Measurements from ENCODE around the gene KPNA6.

Gene KPNA6

DNA sequence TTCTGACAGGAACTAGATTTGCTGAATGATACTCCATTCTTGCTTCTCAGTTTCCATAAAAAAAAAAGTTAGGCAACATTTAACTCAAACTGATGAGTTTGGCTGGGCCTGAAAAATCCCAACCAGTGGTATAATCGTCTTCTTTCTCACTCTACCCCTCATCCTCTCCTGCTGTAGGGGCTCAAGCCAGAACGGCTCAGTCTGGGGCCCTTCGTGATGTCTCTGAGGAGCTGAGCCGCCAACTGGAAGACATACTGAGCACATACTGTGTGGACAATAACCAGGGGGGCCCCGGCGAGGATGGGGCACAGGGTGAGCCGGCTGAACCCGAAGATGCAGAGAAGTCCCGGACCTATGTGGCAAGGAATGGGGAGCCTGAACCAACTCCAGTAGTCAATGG, 73.2 kb downstream of the KPNA6 start:
- DNase-seq (ENCODE audit: low read depth in 2 of 2) = no peak
- TF ChIP-seq, protein P1, sequence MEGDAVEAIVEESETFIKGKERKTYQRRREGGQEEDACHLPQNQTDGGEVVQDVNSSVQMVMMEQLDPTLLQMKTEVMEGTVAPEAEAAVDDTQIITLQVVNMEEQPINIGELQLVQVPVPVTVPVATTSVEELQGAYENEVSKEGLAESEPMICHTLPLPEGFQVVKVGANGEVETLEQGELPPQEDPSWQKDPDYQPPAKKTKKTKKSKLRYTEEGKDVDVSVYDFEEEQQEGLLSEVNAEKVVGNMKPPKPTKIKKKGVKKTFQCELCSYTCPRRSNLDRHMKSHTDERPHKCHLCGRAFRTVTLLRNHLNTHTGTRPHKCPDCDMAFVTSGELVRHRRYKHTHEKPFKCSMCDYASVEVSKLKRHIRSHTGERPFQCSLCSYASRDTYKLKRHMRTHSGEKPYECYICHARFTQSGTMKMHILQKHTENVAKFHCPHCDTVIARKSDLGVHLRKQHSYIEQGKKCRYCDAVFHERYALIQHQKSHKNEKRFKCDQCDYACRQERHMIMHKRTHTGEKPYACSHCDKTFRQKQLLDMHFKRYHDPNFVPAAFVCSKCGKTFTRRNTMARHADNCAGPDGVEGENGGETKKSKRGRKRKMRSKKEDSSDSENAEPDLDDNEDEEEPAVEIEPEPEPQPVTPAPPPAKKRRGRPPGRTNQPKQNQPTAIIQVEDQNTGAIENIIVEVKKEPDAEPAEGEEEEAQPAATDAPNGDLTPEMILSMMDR (IDR thresholded peaks at IDR 0.05; ENCODE audit: low read depth, low read length) = no peak
- peak overlapping the region; percentile 67 to 76 for H3K4me3 ChIP-seq (replicated peaks in 1 of 2; ENCODE audit: low read depth in 2 of 2, low read length in 2 of 2)

GRCh38 chr1:32181563-32181962, 73.7 kb downstream of the KPNA6 start:
- H3K4me3 ChIP-seq (replicated peaks in 1 of 2; ENCODE audit: low read depth in 2 of 2, low read length in 2 of 2) = peak overlapping the region; percentile 67 to 76
- DNase-seq (ENCODE audit: low read depth in 2 of 2) = no peak
- TF ChIP-seq, protein P1 (IDR thresholded peaks at IDR 0.05; ENCODE audit: low read depth, low read length) = no peak

DNA sequence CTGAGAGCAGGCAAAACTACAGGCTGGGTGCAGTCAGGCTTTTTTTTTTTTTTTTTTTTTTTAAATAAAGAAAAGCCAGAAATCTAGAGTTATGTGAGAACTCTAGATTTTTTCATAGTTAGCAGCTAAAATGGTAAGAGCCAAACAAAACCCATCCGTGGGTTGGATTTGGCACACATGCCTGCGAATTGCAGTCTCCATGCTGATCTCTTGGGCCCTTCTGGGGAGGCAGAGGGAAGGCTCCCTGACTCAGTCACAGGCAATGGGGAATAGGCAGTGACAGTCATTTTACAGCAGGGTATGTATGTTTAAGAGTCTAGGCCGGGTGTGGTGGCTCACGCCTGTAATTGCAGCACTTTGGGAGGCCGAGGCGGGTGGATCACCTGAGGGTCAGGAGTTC, 74.2 kb downstream of the KPNA6 start:
- DNase-seq (ENCODE audit: low read depth in 2 of 2) = peak in 1 of 2 donors; percentile 34
- TF ChIP-seq, protein P1 (IDR thresholded peaks at IDR 0.05; ENCODE audit: low read depth, low read length) = no peak
- peak overlapping the region; percentile 13 to 76 for H3K4me3 ChIP-seq (replicated peaks in 1 of 2; ENCODE audit: low read depth in 2 of 2, low read length in 2 of 2)

DNA sequence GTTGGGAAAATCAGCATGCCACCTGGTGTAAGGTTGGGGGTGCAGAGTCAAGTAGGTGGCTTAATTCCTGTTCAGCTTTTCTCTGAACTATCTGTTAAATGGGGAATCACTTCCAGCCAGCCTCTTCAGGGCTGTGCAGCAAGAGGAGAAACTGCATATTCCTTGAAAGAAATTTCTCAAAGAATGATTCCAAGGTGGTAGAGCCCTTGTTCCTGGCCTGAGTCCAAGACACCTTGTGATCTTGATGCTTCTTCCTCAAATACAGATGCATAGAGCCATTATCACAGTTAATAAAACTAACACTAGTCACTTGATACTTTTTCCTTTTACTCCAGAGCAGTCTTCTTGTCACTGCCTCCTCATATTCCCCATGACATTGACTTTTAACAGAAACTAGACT, 76.8 kb downstream of the KPNA6 start:
- no peak for DNase-seq (ENCODE audit: low read depth in 2 of 2)
- no peak overlapping the region for H3K4me3 ChIP-seq (replicated peaks in 1 of 2; ENCODE audit: low read depth in 2 of 2, low read length in 2 of 2)
- TF ChIP-seq, protein P1 (IDR thresholded peaks at IDR 0.05; ENCODE audit: low read depth, low read length) = no peak

GRCh38 chr1:32186077-32186476, 78.2 kb downstream of the KPNA6 start:
- DNase-seq (ENCODE audit: low read depth in 2 of 2) = no peak
- TF ChIP-seq, protein P1 (IDR thresholded peaks at IDR 0.05; ENCODE audit: low read depth, low read length) = no peak
- no peak overlapping the region for H3K4me3 ChIP-seq (replicated peaks in 1 of 2; ENCODE audit: low read depth in 2 of 2, low read length in 2 of 2)

DNA sequence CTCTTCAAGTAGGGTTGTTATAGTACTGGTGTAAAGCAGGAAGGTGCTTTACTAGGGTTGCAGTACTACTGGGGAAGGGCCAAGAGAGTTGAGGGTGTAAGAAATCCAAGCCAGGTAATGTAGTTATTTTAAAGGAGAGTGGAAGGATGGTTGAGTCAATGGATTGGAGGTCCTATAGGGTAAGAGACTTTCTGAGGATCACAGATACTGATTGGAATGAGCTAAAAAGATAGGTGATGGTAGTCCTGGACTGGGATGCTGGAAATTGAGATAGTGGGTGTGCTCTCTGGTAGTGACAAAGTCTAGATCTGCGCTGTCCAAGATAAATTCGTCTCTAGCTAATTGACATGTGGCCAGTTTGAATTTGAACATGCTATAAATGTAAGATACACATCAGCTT, 78.6 kb downstream of the KPNA6 start:
- TF ChIP-seq, protein P1 (IDR thresholded peaks at IDR 0.05; ENCODE audit: low read depth, low read length) = no peak
- H3K4me3 ChIP-seq (replicated peaks in 1 of 2; ENCODE audit: low read depth in 2 of 2, low read length in 2 of 2) = no peak overlapping the region
- no peak for DNase-seq (ENCODE audit: low read depth in 2 of 2)

DNA sequence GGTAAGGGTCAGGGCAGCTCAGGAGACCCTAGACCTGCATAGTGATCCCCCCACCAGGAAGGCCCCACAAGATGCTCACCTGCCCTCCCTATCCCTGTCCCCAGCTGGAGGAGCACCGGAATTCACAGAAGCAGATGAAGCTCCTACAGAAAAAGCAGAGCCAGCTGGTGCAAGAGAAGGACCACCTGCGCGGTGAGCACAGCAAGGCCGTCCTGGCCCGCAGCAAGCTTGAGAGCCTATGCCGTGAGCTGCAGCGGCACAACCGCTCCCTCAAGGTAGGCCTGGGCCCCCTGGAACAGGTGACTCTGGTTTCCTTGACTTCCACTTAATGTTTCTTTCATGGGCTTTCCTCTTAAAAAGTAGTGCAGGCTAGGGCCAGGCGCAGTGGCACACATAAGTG, 80.0 kb downstream of the KPNA6 start:
- TF ChIP-seq, protein P1 (IDR thresholded peaks at IDR 0.05; ENCODE audit: low read depth, low read length) = no peak
- DNase-seq (ENCODE audit: low read depth in 2 of 2) = no peak
- no peak overlapping the region for H3K4me3 ChIP-seq (replicated peaks in 1 of 2; ENCODE audit: low read depth in 2 of 2, low read length in 2 of 2)
